Duodenal mucosa (tissue), 2 donors: ENCODE results near the gene NAA25.

ENCODE experiments used
- H3K27ac ChIP-seq: one replicate; pipeline ENCODE4 v1.7.0; 2013; ENCODE audit warnings: low read depth, low read length
- H3K27me3 ChIP-seq, 2 donors: one replicate each; pipeline ENCODE4 v1.7.0; 2013; ENCODE audit warnings: low read length in 2 of 2, control low read depth in 1 of 2; ENCODE audit not compliant: insufficient read depth in 2 of 2, control insufficient read depth in 1 of 2
- H3K36me3 ChIP-seq, 2 donors: one replicate each; pipeline ENCODE4 v1.7.0; 2013; ENCODE audit warnings: low read length in 2 of 2, control low read depth in 1 of 2; ENCODE audit not compliant: insufficient read depth in 2 of 2, control insufficient read depth in 1 of 2
- H3K4me1 ChIP-seq, 2 donors: one replicate each; pipeline ENCODE4 v1.7.0; 2013; ENCODE audit warnings: low read length in 2 of 2, control low read depth in 1 of 2; ENCODE audit not compliant: insufficient read depth in 2 of 2, control insufficient read depth in 1 of 2
- H3K4me3 ChIP-seq, 2 donors: one replicate each; pipeline ENCODE4 v1.7.0; 2013; ENCODE audit warnings: low read length in 2 of 2, low read depth in 1 of 2
- H3K9ac ChIP-seq, 2 donors: one replicate each; pipeline ENCODE4 v1.7.0; 2013; ENCODE audit warnings: low read length in 2 of 2, low read depth in 1 of 2
- H3K9me3 ChIP-seq, 2 donors: one replicate each; pipeline ENCODE4 v1.7.0; 2013; ENCODE audit warnings: low read length in 2 of 2, control low read depth in 1 of 2; ENCODE audit not compliant: control insufficient read depth in 1 of 2

NAA25 gene

DNA sequence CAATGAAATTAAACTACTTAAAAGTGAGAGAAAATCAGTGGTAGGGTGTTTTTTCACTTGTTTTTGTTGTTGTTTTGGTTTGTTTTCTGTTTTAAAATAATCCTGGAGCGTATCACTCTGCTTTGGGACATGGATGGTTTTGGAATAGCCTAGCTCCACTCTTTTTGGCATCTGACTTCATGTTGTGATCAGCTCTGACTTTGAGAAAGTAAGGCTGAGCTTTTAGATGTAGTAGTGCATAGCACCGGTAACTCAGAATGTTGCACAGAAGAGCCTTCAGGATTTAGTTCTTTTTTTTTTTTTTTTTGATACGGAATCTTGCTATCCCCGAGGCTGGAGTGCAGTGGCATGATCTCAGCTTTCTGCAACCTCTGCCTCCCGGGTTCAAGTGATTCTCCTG lies 24.8 kb upstream of the NAA25 start:
- Histone ChIP-seq H3K27ac (no peak overlapping the region), H3K9me3 (no peaks in the 10 kb centered on the region), H3K9ac (no peak overlapping the region), H3K27me3 (no peaks in the 10 kb centered on the region), H3K36me3 (peaks cover 13 to 33% of the 10 kb centered on the region in 2 donors), H3K4me3 (no peak overlapping the region), H3K4me1 (peaks cover 18 to 22% of the 10 kb centered on the region in 2 donors)

DNA sequence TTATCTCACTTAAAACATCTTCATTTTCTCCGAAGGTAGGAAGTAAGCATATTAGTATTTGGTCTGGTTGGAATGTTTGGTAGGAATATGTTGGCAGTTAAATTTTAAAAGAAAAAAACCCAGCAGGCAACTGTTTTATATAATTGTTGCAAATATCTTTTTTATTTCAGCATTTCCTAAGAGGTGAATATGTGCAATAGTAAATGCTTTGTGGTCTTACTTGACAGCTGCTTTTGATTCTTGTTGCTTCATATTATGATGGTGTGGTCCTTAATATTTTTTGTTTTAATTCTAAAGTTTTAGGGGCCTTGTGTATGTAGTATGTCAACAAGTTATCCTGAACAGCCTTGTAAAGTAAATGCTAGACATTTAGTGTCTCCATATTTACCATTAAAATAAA lies 23.1 kb upstream of the NAA25 start:
- Histone ChIP-seq H3K4me3 (no peak overlapping the region), H3K9ac (no peak overlapping the region), H3K27me3 (no peaks in the 10 kb centered on the region), H3K36me3 (peaks cover 11 to 18% of the 10 kb centered on the region in 2 donors), H3K27ac (no peak overlapping the region), H3K9me3 (no peaks in the 10 kb centered on the region), H3K4me1 (peaks cover 22 to 27% of the 10 kb centered on the region in 2 donors)

DNA sequence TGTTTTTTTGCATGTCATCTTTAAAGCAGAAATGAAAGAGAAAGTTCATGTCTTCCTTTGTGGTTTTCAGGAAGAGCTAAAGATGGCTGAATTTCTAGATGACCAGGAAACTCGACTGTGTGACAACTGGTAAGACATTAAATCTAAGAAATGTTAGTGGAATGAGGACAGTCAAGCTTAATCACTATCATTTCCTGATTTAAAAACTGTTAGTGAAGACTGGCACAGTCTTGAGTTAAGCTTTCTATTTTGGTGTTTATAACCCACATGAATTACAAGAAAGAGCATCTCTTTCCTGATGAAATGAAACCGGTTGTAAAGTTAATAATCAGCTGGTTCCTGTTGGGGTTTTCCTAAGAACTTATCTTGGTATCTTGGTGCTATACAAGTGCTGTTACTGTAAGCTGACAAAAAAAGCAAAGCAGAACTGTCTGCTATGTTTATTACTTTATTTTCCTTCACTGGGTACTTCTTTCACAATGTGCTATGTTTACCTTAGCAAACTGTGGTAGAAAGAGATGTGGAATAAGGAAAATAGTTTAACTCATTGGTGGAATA lies 21.9 kb upstream of the NAA25 start:
- peaks cover 8% of the 10 kb centered on the region in 2 donors for H3K36me3 ChIP-seq
- H3K9ac ChIP-seq, result peak overlapping the region; percentile 15 to 52
- H3K27ac ChIP-seq, result peak overlapping the region; percentile 59
- no peaks in the 10 kb centered on the region for H3K9me3 ChIP-seq
- H3K4me1 ChIP-seq, result peaks cover 28 to 34% of the 10 kb centered on the region in 2 donors
- H3K27me3 ChIP-seq, result no peaks in the 10 kb centered on the region
- peak overlapping the region; percentile 36 to 67 for H3K4me3 ChIP-seq

DNA sequence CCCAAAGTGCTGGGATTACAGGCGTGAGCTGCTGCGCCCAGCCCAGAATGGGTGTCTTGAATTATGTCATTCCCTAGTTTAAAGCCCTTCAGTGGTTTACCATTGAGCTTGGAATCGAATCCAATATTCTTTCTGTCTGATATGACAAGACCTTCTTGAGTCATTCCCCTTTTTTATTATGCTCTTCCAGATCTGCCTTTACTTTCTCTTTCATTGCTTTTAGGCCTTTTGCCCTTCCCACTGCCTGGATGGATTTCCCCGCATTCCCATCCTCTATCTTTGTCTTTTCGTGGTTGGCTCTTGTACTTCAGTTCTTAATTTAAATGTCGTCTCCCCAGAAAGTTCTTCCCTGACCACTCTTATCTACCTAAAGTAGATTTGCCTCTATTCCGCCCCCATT lies 18.3 kb upstream of the NAA25 start:
- Histone ChIP-seq H3K9ac (peak overlapping the region in 1 of 2 donors; percentile 84), H3K27ac (no peak overlapping the region), H3K4me3 (peak overlapping the region; percentile 83 to 94), H3K27me3 (no peaks in the 10 kb centered on the region), H3K4me1 (peaks cover 47 to 49% of the 10 kb centered on the region in 2 donors), H3K9me3 (no peaks in the 10 kb centered on the region), H3K36me3 (no peaks in the 10 kb centered on the region)

DNA sequence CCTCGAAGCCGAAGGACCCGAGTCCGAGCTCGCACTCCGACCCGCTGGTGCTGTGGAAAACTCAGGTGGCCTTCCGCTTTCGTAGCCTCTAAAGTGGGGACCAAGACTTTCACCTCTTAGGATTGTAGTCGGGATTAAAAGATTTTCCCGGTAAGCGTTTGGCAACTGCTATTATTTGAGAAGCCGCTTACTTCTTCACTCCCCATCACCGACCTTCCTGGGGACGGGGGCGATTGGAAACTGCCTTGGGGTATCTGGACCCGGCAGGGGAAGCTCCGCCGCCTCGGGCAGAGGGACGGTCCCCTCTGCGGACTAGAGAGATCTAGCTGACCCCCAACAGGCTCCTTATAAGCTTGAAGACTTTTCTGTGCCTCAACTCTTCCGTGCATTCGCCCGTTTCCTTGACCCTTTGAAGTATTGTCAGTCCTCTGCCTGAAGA lies 17.4 kb upstream of the NAA25 start:
- peaks cover 42 to 46% of the 10 kb centered on the region in 2 donors for H3K4me1 ChIP-seq
- peak overlapping the region; percentile 88 for H3K27ac ChIP-seq
- H3K9ac ChIP-seq, result peak overlapping the region; percentile 84 to 96
- no peaks in the 10 kb centered on the region for H3K36me3 ChIP-seq
- no peaks in the 10 kb centered on the region for H3K27me3 ChIP-seq
- H3K4me3 ChIP-seq, result peak overlapping the region; percentile 83 to 94
- no peaks in the 10 kb centered on the region for H3K9me3 ChIP-seq

DNA sequence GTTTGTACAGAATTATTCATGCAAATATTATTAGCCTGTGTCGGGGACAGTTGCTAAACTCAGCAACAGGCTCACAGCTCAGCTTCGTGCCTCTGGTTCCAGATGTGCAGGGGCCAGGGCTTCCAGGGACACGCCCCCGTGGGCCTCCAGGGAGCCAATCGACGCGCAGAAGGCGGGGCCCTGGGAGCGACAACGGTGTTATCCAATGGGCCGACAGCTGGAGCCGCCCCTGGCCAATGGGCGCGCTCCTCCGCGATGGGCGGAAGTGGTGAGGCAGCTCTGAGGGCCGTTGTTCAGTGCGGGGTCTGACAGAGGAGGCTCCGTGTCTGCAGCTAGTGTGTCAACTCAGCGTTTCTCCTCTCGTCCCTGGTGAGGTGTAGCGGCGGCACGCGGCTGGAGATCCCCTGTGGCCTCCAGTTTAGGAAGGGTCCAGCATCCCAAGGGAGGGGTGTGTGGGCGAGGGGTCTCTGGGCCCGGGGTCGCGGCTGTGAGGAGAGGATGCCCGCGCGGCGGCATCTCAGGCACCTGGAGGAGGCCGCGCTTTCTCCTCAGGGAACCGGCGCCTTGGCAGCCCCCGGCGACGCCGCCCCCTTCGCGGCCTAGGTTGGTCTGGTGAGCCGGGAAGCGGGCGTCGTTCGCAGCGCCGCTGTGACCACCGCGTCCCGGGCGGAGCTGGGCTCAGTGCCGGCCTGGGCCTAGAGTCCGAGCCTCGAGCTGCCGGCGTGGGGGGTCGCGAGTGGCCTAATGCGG lies 16.8 kb upstream of the NAA25 start, which contains the start of gene TRAFD1:
TRAFD1 (plus strand) TSS at position 311 of the 750 bp plus-strand sequence. CDS start 4,963 bp downstream, outside the sequence.
- Histone ChIP-seq H3K9ac (peak within 1 kb of the TSS; percentile 84 to 96), H3K27ac (peak within 1 kb of the TSS; percentile 88), H3K36me3 (no peaks in the 10 kb centered on the region), H3K4me3 (peak within 1 kb of the TSS; percentile 83 to 94), H3K27me3 (no peaks in the 10 kb centered on the region), H3K4me1 (peaks cover 36 to 40% of the 10 kb centered on the region in 2 donors), H3K9me3 (no peaks in the 10 kb centered on the region)

DNA sequence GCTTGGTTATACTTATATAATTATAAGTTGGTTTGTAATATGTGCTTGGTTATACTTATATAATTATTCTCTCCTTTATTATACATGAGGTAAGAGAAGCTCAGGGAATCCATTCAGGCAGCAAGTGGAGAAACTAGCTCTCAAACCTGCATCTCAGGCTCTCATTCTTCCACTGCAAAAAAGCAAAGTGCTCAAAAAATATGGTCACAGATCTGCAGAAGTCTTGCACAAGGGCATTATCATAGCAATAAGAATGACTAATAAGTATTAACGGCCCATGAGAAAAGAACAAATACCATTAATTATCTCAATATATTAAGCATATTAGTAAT lies 16.3 kb upstream of the NAA25 start:
- Histone ChIP-seq H3K36me3 (no peaks in the 10 kb centered on the region), H3K4me1 (peaks cover 34 to 36% of the 10 kb centered on the region in 2 donors), H3K27ac (no peak overlapping the region), H3K27me3 (no peaks in the 10 kb centered on the region), H3K9me3 (no peaks in the 10 kb centered on the region), H3K4me3 (peak overlapping the region; percentile 83 to 94), H3K9ac (no peak overlapping the region)

DNA sequence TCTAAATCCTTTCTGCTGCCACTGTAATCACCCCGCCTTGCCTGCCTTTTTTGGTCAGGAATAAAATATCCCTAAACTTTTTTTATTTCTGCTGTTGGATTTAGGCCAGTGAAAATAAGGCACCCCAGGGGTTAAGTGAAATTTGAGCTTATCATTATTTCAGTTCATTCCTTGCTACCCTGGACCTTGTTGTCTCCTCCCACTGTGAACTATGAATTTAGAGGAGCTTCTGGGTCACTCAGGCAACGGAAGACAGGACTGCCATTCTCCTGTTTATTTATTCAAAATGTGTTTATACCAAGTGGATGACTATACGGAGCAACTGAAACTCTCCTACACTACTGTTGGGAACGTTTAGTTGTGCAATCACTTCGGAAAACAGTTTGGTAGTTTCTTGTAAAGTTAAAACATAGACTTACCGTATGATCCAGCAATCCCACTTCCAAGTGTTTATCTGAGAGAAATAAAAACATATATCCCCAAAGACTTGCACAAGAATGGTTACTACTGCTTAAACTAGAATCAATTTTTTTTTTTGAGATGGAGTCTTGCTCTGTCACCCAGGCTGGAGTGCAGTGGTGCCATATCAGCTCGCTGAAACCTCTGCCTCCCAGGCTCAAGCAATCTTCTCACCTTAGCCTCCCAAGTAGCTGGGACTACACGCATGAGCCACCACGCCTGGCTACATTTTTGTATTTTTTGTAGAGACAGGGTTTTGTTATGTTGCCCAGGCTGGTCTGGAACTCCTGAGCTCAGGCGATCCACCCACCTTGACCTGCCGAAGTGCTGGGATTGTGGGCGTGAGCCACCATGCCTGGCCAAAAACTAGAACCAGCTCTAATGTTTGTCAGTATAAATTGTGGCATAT lies 14.5 kb upstream of the NAA25 start:
- Histone ChIP-seq H3K4me3 (no peak overlapping the region), H3K4me1 (peaks cover 29 to 32% of the 10 kb centered on the region in 2 donors)

DNA sequence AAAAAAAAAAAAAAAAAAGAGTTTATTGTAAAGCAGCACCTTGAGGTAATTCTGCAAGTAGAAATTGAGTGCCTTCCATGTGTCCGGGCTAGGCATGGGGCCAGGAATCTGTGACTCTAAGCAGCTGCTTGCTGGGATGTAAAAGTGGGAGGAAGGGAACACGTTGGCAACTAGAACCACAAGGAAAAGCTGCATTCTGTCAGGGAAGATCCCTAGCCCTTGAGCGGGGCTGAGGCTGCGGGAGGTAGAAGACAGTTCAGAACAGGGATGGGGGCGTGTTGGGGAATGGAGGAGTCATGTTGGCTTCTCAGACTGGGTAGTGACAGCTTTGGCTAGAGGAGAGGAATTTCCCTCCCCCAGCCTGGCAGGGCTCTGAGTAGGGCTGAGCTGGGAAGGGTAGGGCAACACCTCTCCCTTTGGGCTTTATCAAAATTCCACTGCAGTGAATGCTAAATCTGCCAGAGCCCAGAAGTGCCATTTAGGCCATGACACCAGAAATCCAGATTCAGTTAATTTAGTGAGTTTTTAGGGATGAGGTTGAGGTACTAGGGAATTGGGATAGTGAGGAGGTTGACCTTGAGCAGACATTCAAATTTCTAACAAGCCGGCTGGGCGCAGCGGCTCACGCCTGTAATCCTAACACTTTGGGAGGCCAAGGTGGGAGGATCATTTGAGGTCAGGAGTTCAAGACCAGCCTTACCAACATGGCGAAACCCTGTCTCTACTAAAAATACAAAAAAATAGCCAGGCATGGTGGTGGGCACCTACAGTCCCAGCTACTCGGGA lies 13.4 kb upstream of the NAA25 start:
- Histone ChIP-seq H3K4me1 (peaks cover 28 to 33% of the 10 kb centered on the region in 2 donors), H3K9ac (no peak overlapping the region), H3K4me3 (no peak overlapping the region)

More for the DNA sequence above, 14.5 kb upstream of the NAA25 start:
- no peak overlapping the region for H3K9ac ChIP-seq
- no peaks in the 10 kb centered on the region for H3K36me3 ChIP-seq
- no peaks in the 10 kb centered on the region for H3K27me3 ChIP-seq
- no peaks in the 10 kb centered on the region for H3K9me3 ChIP-seq
- no peak overlapping the region for H3K27ac ChIP-seq

More for the DNA sequence above, 13.4 kb upstream of the NAA25 start:
- H3K36me3 ChIP-seq, result no peaks in the 10 kb centered on the region
- no peaks in the 10 kb centered on the region for H3K27me3 ChIP-seq
- no peak overlapping the region for H3K27ac ChIP-seq
- H3K9me3 ChIP-seq, result no peaks in the 10 kb centered on the region
